D721Med (cell line): Measurements from ENCODE around the gene PDE3A.

ENCODE experiments used
- DNase-seq: peaks from one replicate; pipeline ENCODE4 v3.0.0; 2011; ENCODE audit warnings: low spot score; ENCODE audit not compliant: insufficient read length
- FAIRE-seq: peaks from 2 replicates; lab custom pipeline; 2011; peaks lifted over from hg19 to GRCh38; lab: Jason Lieb, UNC
- CTCF ChIP-seq: IDR thresholded peaks from 2 replicates; pipeline ENCODE4 v1.5.1; 2012; ENCODE audit warnings: mild to moderate bottlenecking, control low read depth; ENCODE audit not compliant: insufficient read depth; ENCODE audit errors: missing control alignments

PDE3A gene

GRCh38 chr12:20367583-20368113, 689 bp upstream of the PDE3A start:
- DNase-seq (no peak), FAIRE-seq (no peak)
- no peak for TF ChIP-seq CTCF

DNA sequence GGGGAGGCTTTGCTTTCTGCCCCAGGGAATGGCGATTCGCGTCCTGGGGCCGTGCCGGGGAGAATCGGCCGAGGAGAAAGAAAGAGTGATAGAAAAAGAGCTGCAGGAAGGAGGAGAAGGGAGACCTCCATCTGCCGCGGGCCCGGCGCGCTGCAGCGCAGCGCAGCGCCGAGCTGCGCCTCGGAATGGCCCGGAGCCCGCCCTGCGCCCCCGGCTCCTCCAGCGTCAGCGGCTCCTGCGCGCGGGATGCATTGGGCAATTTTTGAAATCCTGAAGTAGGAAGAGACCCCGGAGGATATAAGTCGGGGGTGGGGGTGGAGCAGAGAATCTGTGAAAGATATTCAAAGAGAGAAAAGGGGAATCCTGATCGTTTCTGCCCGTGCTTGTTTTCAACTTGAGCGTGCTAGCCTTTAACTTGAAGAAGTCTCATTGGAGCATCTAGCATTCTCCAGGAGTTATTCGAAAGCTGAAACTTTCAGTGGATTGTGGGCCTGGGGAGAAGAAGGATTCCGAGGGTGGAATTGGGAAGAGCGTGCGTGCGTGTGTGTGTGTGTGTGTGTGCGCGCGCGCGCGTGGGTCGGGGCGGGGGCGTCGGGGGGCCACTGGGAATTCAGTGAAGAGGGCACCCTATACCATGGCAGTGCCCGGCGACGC, 441 bp downstream of the PDE3A start:
- no peak for FAIRE-seq
- no peak for DNase-seq
- no peak for TF ChIP-seq CTCF

- no peak for TF ChIP-seq CTCF
- DNase-seq (no peak), FAIRE-seq (no peak)
These were observed 1.1 kb downstream of the PDE3A start for GRCh38 chr12:20369305-20370013.

DNA sequence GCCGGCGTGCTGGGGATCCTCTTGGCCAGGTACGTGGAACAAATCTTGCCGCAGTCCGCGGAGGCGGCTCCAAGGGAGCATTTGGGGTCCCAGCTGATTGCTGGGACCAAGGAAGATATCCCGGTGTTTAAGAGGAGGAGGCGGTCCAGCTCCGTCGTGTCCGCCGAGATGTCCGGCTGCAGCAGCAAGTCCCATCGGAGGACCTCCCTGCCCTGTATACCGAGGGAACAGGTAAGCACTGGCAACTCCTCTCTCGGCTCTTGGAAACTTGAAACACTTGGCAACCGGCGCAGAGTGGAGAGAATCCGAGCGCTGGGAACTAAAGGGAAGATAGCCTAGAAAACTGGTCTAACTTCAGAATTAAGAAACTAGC, 1.7 kb downstream of the PDE3A start:
- FAIRE-seq, result no peak
- DNase-seq, result no peak

GRCh38 chr12:20370866-20371519, 2.7 kb downstream of the PDE3A start:
- no peak for FAIRE-seq

More for the DNA sequence above, 1.7 kb downstream of the PDE3A start:
- no peak for TF ChIP-seq CTCF

GRCh38 chr12:20372326-20373096, 4.2 kb downstream of the PDE3A start:
- no peak for TF ChIP-seq CTCF
- DNase-seq, result no peak
- FAIRE-seq, result no peak

More at GRCh38 chr12:20370866-20371519, 2.7 kb downstream of the PDE3A start:
- no peak for TF ChIP-seq CTCF
- no peak for DNase-seq
